ENCODE measurements around the gene DENND4A.

- TF ChIP-seq JUND (IDR thresholded peaks at IDR 0.05) (no peak), RXRA (IDR thresholded peaks at IDR 0.05; ENCODE audit: borderline replicate concordance, low read depth) (no peak), SMC3 (IDR thresholded peaks at IDR 0.05; ENCODE audit: low read depth, low read length) (no peak), CTCF (IDR thresholded peaks at IDR 0.05) (no peak), POLR2AphosphoS5 (IDR thresholded peaks at IDR 0.05; ENCODE audit: low read depth, low read length) (no peak), CHD2 (IDR thresholded peaks at IDR 0.05; ENCODE audit: low read length, partially characterized antibody) (no peak), GABPA (IDR thresholded peaks at IDR 0.05; ENCODE audit: low read depth) (no peak), IRF3 (IDR thresholded peaks at IDR 0.05; ENCODE audit: low read depth, low read length) (no peak), ZBTB33 (IDR thresholded peaks at IDR 0.05; ENCODE audit: borderline replicate concordance, low read depth) (no peak), PBX3 (IDR thresholded peaks at IDR 0.05) (no peak), REST (IDR thresholded peaks at IDR 0.05; ENCODE audit: low read depth, low read length) (no peak), NRF1 (IDR thresholded peaks at IDR 0.05; ENCODE audit: low read depth, low read length) (no peak), GATA2 (CRISPR knock-in tag; IDR thresholded peaks at IDR 0.05) (no peak), EP300 (IDR thresholded peaks at IDR 0.05; ENCODE audit: borderline replicate concordance in 1 of 2, low read depth in 1 of 2, low read length in 1 of 2) (no peak)
Observed at GRCh38 chr15:65837301-65838294, 45.5 kb upstream of the DENND4A start.
